Glomerular endothelial cell (primary cell): ENCODE results near the gene PLCXD3. TPM values are rescaled to one million over a fixed set of nuclear protein-coding genes. Genes with fewer than 3 reads are reported as not detected.

Experiments used
- DNase-seq: peaks from one replicate; pipeline ENCODE4 v3.0.0-alpha.2; 2011; ENCODE audit warnings: low read depth, low spot score; ENCODE audit errors: extremely low read depth
- total RNA-seq: library from RNA; depleted of rRNA; stranded (reverse); fragments of >200 nt; gene quantifications from 2 replicates; pipeline ENCODE4 v1.2.3, GENCODE V29; 2015

The PLCXD3 gene, protein sequence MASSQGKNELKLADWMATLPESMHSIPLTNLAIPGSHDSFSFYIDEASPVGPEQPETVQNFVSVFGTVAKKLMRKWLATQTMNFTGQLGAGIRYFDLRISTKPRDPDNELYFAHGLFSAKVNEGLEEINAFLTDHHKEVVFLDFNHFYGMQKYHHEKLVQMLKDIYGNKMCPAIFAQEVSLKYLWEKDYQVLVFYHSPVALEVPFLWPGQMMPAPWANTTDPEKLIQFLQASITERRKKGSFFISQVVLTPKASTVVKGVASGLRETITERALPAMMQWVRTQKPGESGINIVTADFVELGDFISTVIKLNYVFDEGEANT
- not detected in 2 replicates for total RNA-seq

DNA sequence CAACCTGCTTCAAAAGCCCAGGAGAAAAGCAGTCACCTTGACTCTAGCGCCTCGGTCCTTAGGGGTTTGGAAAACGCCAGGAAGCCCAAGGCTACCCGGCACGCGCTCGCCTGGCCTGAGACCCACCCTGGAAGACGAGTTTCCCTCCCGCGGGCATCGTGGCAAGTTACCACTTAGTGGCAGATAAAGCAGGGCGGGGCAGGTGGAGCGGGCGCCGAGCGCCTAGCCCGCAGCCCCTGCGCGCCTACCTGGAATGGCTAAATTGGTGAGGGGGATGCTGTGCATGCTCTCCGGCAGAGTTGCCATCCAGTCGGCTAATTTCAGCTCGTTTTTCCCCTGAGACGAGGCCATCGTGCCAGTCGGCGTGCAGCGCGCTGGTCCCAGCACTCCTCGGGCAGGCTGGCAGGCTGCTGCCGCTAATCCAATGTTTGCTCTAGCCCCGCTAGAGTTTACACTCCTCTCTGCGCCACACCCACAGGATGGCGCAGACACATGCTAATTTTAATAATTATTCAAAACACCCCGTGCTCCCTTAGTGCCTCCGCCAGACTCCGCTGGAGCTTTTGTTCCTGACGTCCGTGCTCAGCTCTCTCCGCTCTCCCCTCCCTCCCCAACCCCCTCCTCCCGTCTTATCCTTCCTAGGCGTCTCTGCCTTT, at the start of gene PLCXD3:
PLCXD3 (minus strand) TSS at position 426 of the 656 bp plus-strand sequence; CDS start at position 351, 75 bp downstream.
- DNase-seq: no peak

- no peak for DNase-seq
Measured at GRCh38 chr5:41559184-41559583, 48.8 kb upstream of the PLCXD3 start.

DNA sequence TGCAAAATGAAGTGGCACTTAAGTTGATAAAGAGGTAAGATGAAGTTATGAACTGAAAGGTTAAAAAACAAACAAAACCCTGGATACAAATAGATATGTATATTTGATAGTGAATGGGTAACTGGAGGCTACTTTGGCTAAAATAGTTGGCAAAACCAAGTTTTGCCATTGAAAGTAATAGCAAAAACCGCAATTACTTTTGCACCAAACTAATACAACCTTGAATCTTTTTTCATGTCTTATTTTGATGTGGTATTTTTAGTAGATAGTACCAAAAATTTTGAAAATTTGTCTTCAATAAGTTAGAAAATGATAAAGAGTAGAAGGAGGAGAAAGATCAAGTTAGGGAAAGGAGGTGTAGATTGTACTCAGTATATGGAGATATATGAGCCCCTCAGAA, 47.9 kb upstream of the PLCXD3 start:
- no peak for DNase-seq

- DNase-seq: no peak
Measured at GRCh38 chr5:41547991-41548390, 37.6 kb upstream of the PLCXD3 start.

- DNase-seq: no peak
Measured at GRCh38 chr5:41542183-41542582, 31.8 kb upstream of the PLCXD3 start.

- DNase-seq: no peak
Measured at GRCh38 chr5:41539454-41539853, 29.1 kb upstream of the PLCXD3 start.

DNA sequence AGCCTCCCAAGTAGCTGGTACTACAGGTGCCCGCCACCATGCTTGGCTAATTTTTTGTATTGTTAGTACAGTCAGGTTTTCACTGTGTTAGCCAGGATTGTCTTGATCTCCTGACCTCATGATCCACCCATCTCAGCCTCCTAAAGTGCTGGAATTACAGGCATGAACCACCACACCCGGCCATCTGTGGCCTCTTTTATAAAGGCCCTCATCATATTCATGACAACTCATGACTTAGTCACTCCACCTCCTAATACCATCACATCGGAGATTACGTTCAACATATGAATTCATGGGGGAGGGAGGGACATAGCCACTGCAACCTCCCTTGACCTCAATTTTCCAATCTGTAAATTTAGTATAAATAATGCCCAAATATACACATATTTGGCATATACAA, 27.2 kb upstream of the PLCXD3 start:
- no peak for DNase-seq

DNA sequence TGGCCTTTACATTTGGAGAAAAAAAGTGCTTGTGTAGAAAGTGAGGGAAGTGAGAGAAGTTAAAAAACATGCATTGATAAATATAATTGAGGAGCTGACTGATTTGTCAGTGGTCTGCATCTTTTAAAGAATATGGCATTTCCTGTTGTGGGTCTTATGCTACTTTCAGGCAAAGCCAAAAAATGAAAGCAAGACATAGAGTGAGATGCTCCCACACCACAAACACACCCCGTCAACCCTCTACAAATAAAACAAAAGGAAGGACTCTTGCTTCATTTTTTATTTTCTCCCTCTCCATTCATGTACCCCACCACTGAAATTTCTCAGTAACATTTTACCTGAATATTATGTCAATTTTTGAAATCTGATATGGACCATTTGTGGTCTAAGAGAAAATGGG, 22.1 kb upstream of the PLCXD3 start:
- DNase-seq: no peak

DNA sequence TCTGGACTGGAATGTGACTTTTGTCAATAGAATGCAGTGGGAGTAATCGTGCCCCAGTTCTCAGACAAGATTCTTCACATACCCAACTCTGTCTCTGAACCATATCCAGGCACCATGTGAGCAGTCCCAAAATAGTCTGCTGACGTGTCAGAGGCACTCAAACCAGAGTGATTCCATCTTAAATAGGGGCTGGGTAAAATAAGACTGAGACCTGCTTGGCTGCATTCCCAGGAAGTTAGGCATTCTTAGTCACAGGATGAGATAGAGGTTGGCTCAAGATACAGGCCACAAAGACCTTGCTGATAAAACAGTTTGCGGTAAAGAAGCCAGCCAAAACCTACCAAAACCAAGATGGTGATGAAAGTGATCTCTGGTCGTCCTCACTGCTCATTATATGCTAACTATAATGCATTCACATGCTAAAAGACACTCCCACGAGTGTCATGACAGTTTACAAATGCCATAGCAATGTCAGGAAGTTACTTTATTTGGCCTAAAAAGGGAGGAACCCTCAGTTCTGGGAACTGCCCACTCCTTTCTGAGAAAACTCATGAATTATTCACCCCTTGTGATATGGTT, 16.9 kb upstream of the PLCXD3 start:
- no peak for DNase-seq

DNA sequence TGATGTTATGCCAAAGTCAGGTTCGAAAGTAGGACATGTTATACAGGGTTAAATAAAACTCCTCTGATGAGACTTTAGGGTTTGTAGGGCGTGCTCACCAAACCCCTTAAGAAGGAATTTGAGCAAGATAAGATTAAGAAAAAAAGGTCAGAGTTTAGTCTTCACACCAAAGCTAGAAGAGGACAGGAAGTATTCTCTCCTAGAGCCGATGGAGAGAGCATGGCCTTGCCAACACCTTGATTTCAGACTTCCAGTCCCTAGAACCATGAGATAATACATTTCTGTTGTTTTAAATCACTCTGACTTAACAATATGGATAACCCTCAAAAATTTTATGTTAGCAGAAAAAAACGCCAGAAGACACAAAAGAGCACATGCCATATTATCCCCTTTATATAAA, 16.3 kb upstream of the PLCXD3 start:
- no peak for DNase-seq

DNA sequence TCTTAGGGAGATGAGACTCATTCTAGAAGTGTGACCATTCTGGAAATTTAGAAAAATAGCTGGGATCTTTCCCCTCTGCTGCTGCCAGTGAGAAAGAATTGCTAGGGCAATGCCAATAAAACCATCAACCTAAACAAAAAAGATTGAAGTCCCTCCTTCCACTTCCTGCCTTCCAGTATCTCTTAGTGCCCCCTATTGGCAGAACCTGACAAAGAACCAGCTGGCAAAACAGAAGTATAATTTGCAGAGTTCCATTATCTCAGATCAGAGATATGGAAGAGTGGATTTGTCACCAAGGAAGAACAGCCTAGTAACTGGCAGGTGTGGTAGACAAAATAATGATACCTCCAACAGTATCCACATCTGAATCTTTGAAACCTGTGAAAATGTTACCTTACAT, 13.8 kb upstream of the PLCXD3 start:
- no peak for DNase-seq

- DNase-seq: no peak
Measured at GRCh38 chr5:41522193-41522786, 11.9 kb upstream of the PLCXD3 start.

GRCh38 chr5:41519801-41520200, 9.4 kb upstream of the PLCXD3 start:
- DNase-seq: no peak

- no peak for DNase-seq
Measured at GRCh38 chr5:41517909-41518308, 7.5 kb upstream of the PLCXD3 start.

- DNase-seq: no peak
Measured at GRCh38 chr5:41511241-41511640, 840 bp upstream of the PLCXD3 start.

- DNase-seq: no peak
Measured at GRCh38 chr5:41509399-41510175, 814 bp downstream of the PLCXD3 start.

- DNase-seq: no peak
Measured at GRCh38 chr5:41508696-41509398, 1.6 kb downstream of the PLCXD3 start.

DNA sequence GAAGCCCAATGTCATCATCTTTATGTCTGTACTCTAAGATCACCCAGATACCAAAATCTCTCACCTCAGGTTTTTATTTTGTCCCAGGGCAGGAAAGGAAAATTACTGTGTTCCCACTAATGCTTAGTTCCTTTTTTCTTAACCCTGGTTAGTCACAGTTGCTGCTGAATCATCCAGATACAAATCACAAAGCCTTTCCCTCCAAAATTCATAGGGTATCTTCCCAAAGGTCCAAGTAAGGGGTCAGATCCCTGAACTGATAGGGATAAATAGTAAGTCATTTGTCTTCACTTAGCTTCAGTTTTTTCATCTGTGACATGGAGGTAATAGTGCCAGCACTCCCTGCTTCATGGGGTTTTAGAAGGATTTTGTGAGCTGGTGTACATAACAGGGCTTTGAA, 2.2 kb downstream of the PLCXD3 start:
- no peak for DNase-seq

GRCh38 chr5:41507501-41507900, 2.9 kb downstream of the PLCXD3 start:
- no peak for DNase-seq

DNA sequence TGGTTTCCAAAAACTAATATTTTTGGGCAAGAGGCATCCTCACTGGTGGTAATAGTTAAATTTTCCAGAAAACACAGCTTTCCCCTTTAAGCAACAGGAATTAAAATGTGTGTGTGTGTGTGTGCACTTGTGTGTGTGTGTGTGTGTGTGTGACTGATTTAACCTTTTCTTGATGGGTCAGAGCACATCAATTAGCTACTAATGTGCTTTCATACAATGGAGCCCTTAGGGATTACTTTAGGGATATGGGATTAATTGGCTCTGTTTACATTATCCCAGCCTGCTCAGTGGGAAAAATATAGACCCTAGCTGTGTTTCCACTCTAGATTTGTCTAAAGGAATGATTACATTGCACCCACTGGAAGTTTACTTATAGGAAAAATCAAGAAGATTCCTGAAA, 6.5 kb downstream of the PLCXD3 start:
- DNase-seq: no peak
